Cardiac muscle cell (in vitro differentiated cells and primary cell): ENCODE results near the gene PPP1R14B. TPM values are rescaled to one million over a fixed set of nuclear protein-coding genes. Genes with fewer than 3 reads are reported as not detected.

Experiments
- DNase-seq, 2 donors: peaks; one replicate each; pipeline versions ENCODE4 v3.0.0 to v3.0.0-alpha.2; 2010 to 2017; ENCODE audit warnings: low read depth in 1 of 2, low spot score in 1 of 2
- H3K27ac ChIP-seq: fragments of 200-600 bp; sonication (generic); 2 replicates; pipeline ENCODE4 v1.5.1; 2016
- H3K27me3 ChIP-seq: fragments of 200-600 bp; sonication (generic); 2 replicates; pipeline ENCODE4 v1.6.0; 2016; ENCODE audit warnings: control low read depth
- H3K36me3 ChIP-seq: fragments of 200-600 bp; sonication (generic); 2 replicates; pipeline ENCODE4 v1.5.1; 2016; ENCODE audit warnings: control low read depth
- H3K4me1 ChIP-seq: fragments of 200-600 bp; sonication (generic); 2 replicates; pipeline ENCODE4 v1.8.1; 2017; ENCODE audit warnings: low read depth, mild to moderate bottlenecking, mixed run types
- H3K4me3 ChIP-seq: fragments of 200-600 bp; sonication (generic); 2 replicates; pipeline ENCODE4 v1.5.1; 2016; ENCODE audit warnings: mild to moderate bottlenecking
- H3K9me3 ChIP-seq: fragments of 200-600 bp; sonication (generic); 2 replicates; pipeline ENCODE4 v1.5.1; 2017; ENCODE audit warnings: low read depth, mild to moderate bottlenecking, control low read depth
- CTCF ChIP-seq: IDR thresholded peaks from 2 replicates; pipeline ENCODE4 v1.5.1; 2012; ENCODE audit warnings: low read depth, mild to moderate bottlenecking, low read length
- polyA plus RNA-seq: library from polyadenylated mRNA; unstranded; fragments of >200 nt; fragmentation: Nextera tagmentation; extraction: Ambion mirVana; gene quantifications from 2 replicates; pipeline ENCODE4 v1.2.1, GENCODE V29; 2016
- total RNA-seq: library from RNA; depleted of rRNA; stranded (reverse); fragments of >200 nt; gene quantifications from 2 replicates; pipeline ENCODE4 v1.2.3, GENCODE V29; 2016

PPP1R14B gene
- total and polyA plus RNA-seq, 2 experiments from 2014 or later: 220 to 288 TPM

GRCh38 chr11:64258946-64259532, 12.3 kb upstream of the PPP1R14B start:
- DNase-seq: no peak
- Histone ChIP-seq H3K9me3 (no peaks in the 10 kb centered on the region), H3K27ac (no peak overlapping the region), H3K27me3 (no peaks in the 10 kb centered on the region), H3K36me3 (no peaks in the 10 kb centered on the region), H3K4me1 (no peaks in the 10 kb centered on the region), H3K4me3 (no peak overlapping the region)
- no peak for TF ChIP-seq CTCF

- Histone ChIP-seq H3K4me3 (no peak overlapping the region), H3K36me3 (no peaks in the 10 kb centered on the region), H3K27me3 (no peaks in the 10 kb centered on the region), H3K27ac (no peak overlapping the region), H3K9me3 (no peaks in the 10 kb centered on the region), H3K4me1 (no peaks in the 10 kb centered on the region)
- no peak for DNase-seq
- no peak for TF ChIP-seq CTCF
Measured at GRCh38 chr11:64258356-64258755, 11.6 kb upstream of the PPP1R14B start.

- Histone ChIP-seq H3K27ac (no peak overlapping the region), H3K4me3 (no peak overlapping the region), H3K4me1 (no peaks in the 10 kb centered on the region), H3K36me3 (no peaks in the 10 kb centered on the region), H3K9me3 (no peaks in the 10 kb centered on the region), H3K27me3 (no peaks in the 10 kb centered on the region)
- no peak for TF ChIP-seq CTCF
- no peak for DNase-seq
Measured at GRCh38 chr11:64256300-64256699, 9.6 kb upstream of the PPP1R14B start.

DNA sequence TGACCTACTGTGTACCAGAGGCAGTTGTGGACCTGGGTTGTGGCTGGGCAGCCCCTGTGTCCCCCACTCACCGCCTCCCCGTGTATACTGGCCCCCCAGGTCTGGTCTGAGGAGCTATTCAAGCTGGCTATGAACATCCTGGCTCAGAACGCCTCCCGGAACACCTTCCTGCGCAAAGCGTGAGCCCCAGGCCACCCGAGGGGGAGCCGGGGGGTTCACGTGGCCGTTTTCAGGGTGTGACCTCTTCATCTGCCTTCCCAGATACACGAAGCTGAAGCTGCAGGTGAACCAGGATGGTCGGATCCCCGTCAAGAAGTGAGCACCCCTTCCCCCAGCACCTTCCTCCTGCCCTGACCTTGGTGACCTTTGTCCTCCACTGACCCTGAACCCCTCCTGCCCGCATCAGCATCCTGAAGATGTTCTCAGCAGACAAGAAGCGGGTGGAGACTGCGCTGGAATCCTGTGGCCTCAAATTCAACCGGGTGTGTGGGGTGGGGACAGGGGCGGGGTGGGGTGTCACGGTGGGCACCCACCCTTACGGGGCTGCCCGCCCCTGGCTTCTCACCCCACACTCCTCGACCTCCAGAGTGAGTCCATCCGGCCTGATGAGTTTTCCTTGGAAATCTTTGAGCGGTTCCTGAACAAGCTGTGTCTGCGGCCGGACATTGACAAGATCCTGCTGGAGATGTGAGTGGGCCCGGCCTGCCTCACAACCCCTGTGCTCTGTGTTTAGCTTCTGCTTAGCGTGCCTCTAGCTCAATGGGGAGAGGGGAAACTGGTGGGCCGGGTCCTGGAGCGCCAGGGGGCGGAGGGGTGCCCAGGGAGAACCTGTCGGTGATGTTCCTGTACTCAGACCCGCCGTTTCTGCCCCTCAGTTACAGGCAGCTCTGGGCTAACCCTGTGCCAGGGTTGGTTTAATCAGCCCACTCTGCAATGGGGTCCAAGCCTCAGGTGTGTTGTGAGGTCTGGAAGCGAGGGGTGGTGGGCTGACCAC, 8.7 kb upstream of the PPP1R14B start:
- Histone ChIP-seq H3K9me3 (no peaks in the 10 kb centered on the region), H3K27ac (no peak overlapping the region), H3K27me3 (no peaks in the 10 kb centered on the region), H3K4me3 (no peak overlapping the region), H3K36me3 (no peaks in the 10 kb centered on the region), H3K4me1 (no peaks in the 10 kb centered on the region)
- no peak for TF ChIP-seq CTCF
- DNase-seq: no peak

- Histone ChIP-seq H3K4me1 (no peaks in the 10 kb centered on the region), H3K27me3 (no peaks in the 10 kb centered on the region), H3K27ac (no peak overlapping the region), H3K9me3 (no peaks in the 10 kb centered on the region), H3K4me3 (no peak overlapping the region), H3K36me3 (no peaks in the 10 kb centered on the region)
- TF ChIP-seq CTCF: no peak
- no peak for DNase-seq
Measured at GRCh38 chr11:64254326-64254725, 7.6 kb upstream of the PPP1R14B start.
